Activated effector memory CD4-positive, alpha-beta T cell treated with Interleukin-2 at 50 U/mL for 16 hours (primary cell): ENCODE data around the gene NT5C2.
A peak's percentile ranks its signal among the peaks of the same experiment; 100 is the strongest.
"Not testable (repeated sequence)": the region's sequence is repeated elsewhere in the genome, so short reads cannot be mapped to it uniquely, and the experiment has no call there.

ENCODE experiments used
- DNase-seq: peaks from one replicate; pipeline ENCODE4 v3.0.0-alpha.2; 2020

The NT5C2 gene

DNA sequence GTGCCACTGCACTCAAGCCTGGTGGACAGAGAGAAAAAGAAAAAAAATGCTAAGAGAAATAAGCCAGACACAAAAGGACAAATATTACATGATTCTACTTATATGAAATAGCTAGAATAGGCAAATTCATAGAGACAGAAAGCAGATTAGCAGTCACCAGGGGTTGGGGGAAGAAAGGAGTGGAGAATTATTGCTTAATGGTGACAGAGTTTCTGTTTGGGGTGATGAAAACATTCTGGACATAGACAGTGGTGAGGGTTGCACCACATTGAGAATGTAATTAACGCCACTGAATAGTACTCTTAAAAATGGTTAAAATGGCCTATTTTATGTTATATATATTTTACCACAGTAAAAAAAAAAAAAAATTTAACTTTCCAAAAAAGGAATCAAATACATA is 6.4 kb upstream of the NT5C2 start:
- DNase-seq, result no peak

- DNase-seq, result no peak
These were observed 5.6 kb upstream of the NT5C2 start for GRCh38 chr10:103198648-103199047.

- DNase-seq, result no peak
These were observed 4.8 kb upstream of the NT5C2 start for GRCh38 chr10:103197903-103198302.

GRCh38 chr10:103197174-103197573 is 4.1 kb upstream of the NT5C2 start:
- DNase-seq, result no peak

- DNase-seq, result no peak
These were observed 3.4 kb upstream of the NT5C2 start for GRCh38 chr10:103196516-103196915.

DNA sequence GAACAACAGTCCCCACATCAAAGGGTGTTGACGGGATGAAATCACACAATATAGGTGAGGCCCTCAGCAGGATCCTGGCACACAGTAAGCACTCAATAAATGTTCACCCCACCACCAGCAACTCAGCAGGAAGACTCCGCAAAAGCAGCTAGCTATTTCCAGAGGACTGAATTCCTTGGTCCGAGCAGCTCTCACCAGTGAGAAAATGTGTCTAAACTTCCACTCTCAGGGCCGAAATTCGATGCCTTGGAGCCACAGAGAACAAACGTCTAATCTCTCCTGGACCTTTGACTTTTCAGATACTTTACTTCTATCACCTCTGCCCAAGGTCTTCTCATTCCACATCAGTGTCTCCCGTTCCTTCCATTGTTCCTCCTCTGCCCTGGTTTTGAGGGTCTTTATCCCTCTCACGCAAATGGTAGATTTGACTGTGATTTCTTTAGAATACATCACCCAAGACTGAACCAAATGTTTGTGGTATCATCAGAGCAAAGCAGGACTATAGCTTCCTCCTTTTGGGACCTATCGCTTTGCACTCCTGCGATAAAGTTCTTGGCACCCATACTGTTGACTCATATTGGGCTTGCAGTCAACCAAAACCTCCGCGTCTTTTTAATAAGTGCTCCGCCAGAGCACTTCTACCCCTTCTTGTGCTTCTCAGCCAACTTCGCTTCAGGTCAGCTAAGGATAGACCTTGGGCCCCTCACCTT is 903 bp upstream of the NT5C2 start:
- DNase-seq, result no peak

GRCh38 chr10:103192451-103193106 is 493 bp downstream of the NT5C2 start:
- peak; percentile 44 for DNase-seq

DNA sequence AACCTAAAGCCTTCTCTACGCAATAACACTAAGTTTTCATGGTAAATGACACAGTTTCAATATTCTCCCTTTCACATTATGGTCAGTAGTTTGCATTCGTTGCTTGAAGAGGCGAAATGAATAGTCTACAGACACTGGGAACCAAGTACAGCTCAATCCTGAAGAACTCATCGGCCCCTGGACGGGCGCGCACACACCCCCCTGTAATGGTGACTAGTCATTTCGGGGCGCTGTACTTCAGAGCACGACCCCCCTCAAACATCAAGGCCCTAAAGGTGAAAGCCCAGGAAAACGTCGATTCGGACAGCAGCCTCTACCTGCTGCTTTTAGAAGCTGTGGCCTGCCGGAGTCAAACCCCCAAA is 1.0 kb downstream of the NT5C2 start:
- no peak for DNase-seq

- DNase-seq, result not testable (repeated sequence)
These were observed 1.9 kb downstream of the NT5C2 start for GRCh38 chr10:103191198-103191597.

GRCh38 chr10:103188853-103189252 is 4.2 kb downstream of the NT5C2 start:
- no peak for DNase-seq

- no peak for DNase-seq
These were observed 6.9 kb downstream of the NT5C2 start for GRCh38 chr10:103186128-103186527.

DNA sequence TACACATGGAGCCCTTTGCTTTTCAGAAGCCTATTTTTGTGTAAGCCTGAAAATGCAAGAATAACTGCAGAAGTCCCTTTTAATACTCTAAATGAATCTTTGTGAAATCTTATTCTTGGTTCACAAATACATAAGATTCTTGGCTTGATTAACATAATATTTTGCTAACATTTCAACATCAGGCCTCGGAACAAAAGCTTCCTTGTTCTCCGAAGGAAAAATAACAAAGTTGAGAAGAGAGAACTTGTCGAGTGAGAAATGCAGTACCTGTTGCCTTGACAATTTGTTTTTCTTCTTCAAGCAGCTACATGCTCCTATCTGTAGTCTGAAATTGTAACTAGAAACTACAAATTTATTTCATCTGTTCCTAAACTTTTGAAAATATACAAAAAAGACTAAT is 8.5 kb downstream of the NT5C2 start:
- no peak for DNase-seq

GRCh38 chr10:103183991-103184451 is 9.1 kb downstream of the NT5C2 start:
- DNase-seq, result not testable (repeated sequence)

GRCh38 chr10:103181244-103181643 is 11.8 kb downstream of the NT5C2 start:
- DNase-seq, result no peak

GRCh38 chr10:103180491-103180890 is 12.6 kb downstream of the NT5C2 start:
- DNase-seq, result no peak

DNA sequence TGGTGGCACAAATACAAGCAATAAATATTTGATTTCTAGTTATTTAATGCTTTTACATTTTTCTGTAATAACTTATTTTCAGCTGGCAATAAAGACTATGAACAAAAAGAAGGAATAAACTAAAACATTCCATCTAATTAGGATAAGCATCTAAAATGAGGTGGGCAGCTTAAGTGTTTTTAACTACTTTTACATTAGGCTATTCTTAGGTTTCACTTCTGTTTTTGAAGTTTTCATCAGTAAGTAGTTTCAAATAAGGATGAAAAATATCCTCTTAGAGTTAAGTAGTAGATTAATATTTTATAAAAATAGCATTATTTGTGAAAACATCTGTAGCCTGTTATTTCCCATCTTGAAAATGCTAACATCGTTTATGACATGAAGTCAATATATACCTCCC is 15.9 kb downstream of the NT5C2 start:
- DNase-seq, result no peak

- DNase-seq, result no peak
These were observed 17.3 kb downstream of the NT5C2 start for GRCh38 chr10:103175580-103176285.

DNA sequence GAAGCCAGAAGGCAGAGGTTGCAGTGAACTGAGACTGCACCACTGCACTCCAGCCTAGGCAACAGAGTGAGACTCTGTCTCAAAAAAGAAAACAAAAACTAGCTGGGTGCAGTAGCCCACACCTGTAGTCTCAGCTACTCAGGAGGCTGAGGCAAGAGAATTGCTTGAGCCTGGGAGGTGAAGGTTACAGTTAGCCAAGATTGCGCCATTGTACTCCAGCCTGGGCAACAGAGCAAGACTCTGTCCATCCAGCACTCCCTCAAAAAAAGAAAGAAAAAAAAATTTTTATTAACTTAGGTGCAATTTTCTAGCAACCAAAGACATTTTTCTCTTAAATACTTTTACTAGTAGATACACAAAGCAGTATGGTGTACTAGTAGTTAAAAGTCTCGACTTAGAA is 18.7 kb downstream of the NT5C2 start:
- DNase-seq, result not testable (repeated sequence)

GRCh38 chr10:103171278-103171677 is 21.8 kb downstream of the NT5C2 start:
- DNase-seq, result no peak

- DNase-seq, result no peak
These were observed 24.6 kb downstream of the NT5C2 start for GRCh38 chr10:103168438-103168837.

DNA sequence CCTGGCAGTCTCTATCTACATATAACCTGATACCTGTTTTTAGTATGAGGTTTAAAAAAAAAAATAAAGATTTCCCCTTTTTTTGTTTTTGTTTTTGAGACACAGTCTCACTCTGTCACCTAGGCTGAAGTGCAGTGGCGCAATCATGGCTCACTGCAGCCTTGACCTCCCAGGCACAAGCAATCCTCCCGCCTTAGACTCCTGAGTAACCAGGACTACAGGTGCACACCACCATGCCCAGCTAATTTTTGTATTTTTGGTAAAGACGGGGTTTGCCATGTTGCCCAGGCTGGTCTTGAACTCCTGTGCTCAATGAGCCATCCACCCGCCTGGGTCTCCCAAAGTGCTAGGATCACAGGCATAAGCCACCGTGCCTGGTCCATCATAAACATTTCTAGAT is 25.5 kb downstream of the NT5C2 start:
- DNase-seq, result not testable (repeated sequence)

GRCh38 chr10:103166523-103166922 is 26.5 kb downstream of the NT5C2 start:
- no peak for DNase-seq

DNA sequence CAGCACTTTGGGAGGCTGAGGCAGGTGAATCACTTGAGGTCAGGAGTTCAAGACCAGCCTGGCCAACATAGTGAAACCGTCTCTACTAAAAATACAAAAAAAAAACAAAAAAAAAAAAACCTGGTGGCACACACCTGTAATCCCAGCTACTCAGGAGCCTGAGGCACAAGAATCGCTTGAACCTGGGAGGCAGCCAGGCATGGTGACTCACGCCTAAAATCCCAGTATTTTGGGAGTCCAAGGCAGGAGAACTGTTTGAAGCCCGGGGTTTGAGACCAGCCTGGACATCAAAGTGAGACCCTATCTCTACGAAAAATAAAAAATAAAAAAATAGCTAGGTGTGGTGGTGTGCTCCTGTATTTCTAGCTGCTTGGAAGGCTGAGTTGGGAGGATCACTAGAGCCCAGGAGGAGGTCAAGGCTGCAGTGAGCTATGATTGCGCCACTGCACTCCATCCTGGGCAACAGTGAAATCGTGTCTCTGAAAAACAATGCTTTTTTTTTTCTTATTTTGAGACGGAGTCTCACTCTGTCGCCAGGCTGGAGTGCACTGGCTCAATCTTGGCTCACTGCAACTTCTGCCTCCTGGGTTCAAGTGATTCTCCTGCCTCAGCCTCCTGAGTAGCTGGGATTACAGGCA is 29.2 kb downstream of the NT5C2 start:
- not testable (repeated sequence) for DNase-seq

DNA sequence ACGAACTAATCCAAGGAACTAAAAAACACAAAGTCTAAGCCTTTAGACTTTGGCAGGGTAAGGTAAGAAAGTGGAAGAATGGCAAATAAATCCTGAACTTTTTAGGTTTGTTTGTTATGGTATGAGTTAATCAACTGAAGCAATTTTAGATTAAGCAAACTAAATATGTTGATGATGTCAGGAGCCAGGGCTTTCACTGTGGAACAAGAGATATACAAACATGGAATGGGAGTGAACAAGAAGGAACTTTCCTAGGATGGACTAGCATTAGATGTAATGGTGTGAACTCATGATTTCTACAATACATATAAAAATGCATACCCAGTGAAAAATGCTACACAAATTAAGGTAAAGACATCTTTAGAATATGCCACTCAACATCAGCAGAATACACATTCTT is 35.8 kb downstream of the NT5C2 start:
- DNase-seq, result no peak
